Subcutaneous adipose tissue (tissue), 4 donors: Measurements from ENCODE around the gene ANKLE2. TPM values are rescaled to one million over a fixed set of nuclear protein-coding genes. Genes with fewer than 3 reads are reported as not detected.

ENCODE experiments used
- total RNA-seq, 4 donors: library from RNA; depleted of rRNA; stranded (reverse); fragments of >200 nt; gene quantifications; one replicate each; pipeline ENCODE4 v1.1.0, GENCODE V29; 2016
- TF ChIP-seq, protein P1 (sequence below): fragments of 450-650 bp; IDR thresholded peaks from one replicate; pipeline ENCODE4 v1.5.1; 2016; ENCODE audit warnings: low read depth, mild to moderate bottlenecking, control low read depth, antibody characterized with exemption, moderate library complexity

Gene ANKLE2
- total RNA-seq, 4 donors from 2014 or later = 66.0 to 77.2 (median 75.4) TPM

DNA sequence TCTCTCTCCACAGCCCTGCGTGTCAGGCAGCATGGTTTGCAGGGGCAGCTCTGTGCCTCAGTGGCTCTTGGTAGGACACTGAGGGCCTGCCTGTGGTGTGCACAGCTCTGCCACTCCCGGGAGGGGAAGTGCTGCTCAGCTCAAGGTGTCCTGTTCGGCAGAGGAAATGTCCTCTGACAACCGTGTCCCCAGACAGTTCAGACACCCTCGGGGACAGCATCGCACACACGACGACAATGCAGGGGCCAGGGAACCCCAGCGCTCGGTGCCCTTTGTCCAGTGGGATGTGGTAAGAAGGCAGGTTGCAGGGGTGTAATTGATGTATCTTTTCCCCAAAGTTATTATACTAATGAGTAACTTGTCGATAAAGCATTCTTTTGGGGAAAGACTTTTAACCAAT lies 14.2 kb downstream of the ANKLE2 start:
- TF ChIP-seq, protein P1, sequence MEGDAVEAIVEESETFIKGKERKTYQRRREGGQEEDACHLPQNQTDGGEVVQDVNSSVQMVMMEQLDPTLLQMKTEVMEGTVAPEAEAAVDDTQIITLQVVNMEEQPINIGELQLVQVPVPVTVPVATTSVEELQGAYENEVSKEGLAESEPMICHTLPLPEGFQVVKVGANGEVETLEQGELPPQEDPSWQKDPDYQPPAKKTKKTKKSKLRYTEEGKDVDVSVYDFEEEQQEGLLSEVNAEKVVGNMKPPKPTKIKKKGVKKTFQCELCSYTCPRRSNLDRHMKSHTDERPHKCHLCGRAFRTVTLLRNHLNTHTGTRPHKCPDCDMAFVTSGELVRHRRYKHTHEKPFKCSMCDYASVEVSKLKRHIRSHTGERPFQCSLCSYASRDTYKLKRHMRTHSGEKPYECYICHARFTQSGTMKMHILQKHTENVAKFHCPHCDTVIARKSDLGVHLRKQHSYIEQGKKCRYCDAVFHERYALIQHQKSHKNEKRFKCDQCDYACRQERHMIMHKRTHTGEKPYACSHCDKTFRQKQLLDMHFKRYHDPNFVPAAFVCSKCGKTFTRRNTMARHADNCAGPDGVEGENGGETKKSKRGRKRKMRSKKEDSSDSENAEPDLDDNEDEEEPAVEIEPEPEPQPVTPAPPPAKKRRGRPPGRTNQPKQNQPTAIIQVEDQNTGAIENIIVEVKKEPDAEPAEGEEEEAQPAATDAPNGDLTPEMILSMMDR = no peak

DNA sequence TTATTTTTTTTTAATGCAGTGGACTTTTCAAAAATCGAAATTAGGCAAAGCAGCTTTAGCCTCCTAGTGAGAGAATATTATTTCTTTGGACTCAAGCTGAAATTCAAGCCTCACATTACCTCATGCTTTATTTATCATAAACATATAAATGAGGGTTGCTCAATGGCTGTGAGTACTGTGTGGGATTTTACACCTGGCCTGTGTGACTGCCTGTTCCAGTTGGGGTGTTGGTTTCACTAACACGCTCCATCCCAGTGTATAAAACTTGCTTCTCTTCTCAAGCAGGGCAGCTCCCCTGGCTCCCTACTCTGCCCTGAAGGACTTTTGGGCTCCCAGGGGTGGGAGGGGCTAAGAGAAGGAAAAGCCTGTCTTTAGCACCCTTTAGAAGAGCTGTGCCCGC lies 15.0 kb downstream of the ANKLE2 start:
- TF ChIP-seq, protein P1 = no peak

DNA sequence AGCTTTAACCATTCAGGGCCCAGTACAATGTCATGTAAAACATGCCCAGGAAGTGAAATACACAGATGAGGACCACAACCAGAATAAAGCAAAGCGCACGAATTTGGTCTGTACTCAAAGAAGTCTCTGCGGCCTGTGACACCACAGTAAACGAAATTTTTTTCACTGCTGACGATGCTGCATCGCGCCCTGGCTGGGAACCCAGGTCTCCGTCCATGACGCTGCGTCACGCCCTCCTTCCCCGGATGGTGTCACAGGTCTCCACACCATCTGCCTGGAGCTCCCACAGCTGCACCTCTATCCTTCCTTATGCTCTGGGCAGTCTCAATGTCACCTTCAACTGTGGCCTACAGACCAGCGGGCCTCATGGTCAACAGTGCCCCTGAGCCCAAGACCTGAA lies 17.8 kb downstream of the ANKLE2 start:
- TF ChIP-seq, protein P1 = no peak

DNA sequence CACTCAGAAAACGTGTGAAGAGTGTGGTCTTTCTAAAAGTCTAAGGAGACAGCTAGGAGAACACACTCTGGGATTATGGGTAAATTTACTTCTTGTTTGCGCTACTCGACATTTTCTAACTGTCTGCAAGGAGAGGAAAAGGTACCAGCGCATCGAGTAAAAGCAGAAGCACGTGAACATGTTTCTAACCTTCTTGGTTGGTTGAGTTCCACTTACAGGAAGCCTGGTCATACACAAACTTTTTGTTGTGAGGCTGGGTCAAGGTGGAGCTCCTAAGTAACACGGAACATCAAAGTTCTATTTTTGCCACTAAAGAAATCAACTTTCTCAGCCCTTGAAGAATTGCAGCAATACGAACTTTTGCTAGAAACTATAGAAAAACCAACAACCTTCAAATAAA lies 20.0 kb downstream of the ANKLE2 start:
- TF ChIP-seq, protein P1 = no peak

DNA sequence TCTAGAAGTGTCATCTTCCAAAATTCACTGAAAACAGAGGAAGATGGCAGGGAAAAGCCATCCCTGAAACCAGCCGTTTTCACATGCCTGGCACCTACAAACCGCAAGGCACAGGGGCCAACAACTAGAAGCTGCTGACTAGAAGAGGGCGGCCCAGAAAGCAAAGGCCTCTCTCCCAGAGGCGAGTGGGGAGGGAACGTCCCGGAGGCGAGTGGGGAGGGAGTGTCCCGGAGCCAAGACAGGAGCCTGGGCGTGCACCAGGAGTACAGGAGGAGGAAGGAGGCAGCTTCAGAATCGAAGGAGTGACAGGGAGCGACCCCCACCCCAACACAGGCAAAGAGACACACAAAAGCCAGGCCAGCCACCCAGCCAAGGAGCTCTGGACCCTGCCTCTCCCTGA lies 21.0 kb downstream of the ANKLE2 start:
- TF ChIP-seq, protein P1 = no peak

DNA sequence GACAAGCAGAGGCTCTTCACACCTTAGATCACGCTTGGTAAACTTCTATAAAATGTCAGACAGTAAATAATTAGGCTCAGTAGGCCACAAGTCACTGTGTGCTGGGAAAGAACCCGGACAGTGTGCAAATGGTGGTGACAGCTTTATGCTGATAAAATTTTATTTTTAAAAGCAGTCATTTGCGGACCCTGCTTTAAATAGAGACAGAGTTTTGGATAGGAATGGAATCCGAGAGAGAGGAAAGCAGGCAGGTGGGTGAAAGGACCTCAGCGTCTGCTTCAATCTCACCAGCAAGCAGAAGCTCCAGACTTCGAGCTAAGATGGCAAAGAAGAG lies 21.4 kb downstream of the ANKLE2 start:
- TF ChIP-seq, protein P1 = no peak

DNA sequence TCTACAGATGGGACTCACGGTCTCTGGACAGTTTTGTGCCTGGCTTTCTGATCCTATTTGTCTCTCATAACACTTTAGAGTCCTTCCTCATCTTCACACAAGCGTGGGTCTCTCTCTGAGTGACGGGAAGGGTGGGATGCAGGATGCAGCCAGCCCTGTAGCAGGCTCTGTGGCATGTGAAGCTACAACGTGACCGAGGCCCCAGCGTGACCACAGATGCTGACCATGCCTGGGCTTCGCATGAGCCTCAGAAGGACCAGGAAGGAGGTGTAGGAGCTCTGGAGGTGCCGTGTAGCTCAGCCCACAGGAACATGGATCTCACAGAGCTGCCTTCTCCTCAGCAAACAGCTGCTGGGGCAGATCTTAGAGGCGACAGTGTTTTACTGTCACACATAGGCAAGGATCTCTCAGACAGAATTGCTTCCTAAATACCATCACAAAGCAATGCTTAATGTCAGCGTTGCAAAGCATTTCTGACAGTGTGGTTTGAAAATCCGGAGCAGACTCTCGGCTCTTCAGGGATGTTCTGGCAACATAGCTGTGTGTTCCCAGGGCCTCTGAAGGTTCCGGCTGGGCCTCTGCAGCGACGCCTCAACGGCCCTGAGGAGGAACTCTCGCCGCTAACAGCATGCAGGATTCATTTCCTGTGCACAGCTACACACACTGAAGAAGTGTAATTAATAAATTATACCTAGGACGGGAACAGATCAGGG lies 21.9 kb downstream of the ANKLE2 start:
- TF ChIP-seq, protein P1 = no peak
